Stimulated activated CD4-positive, alpha-beta T cell treated with anti-CD3 and anti-CD28 coated beads, Interleukin-4, amount 100 ng/mL, for 48 hours (primary cell): ENCODE results near the gene C10orf90.

ENCODE experiments used
- DNase-seq, 2 donors: peaks; one replicate each; pipeline ENCODE4 v3.0.0-alpha.2; 2020; ENCODE audit warnings: low read depth in 2 of 2

C10orf90 gene

GRCh38 chr10:126670056-126670894 lies at the start of gene C10orf90:
C10orf90 (minus strand) TSS chr10:126670693; CDS start chr10:126670480, 213 bp downstream.
- DNase-seq, result no peak

DNA sequence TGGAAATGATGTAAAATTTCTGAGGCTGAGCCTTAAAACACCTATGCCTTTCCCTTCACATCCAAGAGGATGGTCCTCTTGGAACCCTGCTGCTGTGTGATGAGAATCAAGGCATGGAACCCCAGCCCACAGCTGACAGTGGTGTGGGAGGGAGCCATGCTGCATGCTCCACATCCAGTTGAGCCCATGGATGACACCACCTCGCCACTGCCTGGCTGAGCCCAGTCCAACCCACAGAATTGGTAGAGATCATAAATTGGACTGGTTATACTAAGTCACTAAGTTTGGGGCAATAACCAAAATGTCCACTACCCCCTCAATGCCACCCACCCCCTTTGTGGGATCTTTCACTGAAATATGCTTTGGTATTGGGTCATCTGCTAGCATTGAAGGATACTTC lies 45.9 kb upstream of the C10orf90 start:
- DNase-seq, result no peak

- DNase-seq, result no peak
Measured at GRCh38 chr10:126713594-126713993, 43.1 kb upstream of the C10orf90 start.

GRCh38 chr10:126712681-126713080 lies 42.2 kb upstream of the C10orf90 start:
- DNase-seq, result no peak

- no peak for DNase-seq
Measured at GRCh38 chr10:126705951-126706565, 35.6 kb upstream of the C10orf90 start.

DNA sequence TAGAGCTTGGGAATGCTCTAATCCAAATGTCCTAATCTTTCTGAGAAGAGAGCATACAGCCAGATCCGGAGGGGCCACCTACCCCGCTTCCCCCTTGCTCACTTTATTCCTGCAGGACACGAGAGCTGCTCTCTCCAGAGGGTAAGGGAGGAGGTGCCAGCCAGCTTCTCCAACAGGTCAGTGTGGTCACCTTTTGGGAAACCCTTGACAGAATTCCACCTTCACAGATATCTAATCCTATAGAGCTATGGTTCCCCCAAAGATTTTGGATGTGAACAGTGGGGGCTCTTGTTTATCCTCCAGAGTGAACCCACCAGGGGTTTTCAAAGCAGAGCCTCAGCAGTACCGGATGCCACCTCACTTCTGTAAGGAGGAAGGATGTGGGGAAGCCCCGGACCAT lies 34.6 kb upstream of the C10orf90 start:
- no peak for DNase-seq

- DNase-seq, result no peak
Measured at GRCh38 chr10:126704649-126705048, 34.2 kb upstream of the C10orf90 start.

DNA sequence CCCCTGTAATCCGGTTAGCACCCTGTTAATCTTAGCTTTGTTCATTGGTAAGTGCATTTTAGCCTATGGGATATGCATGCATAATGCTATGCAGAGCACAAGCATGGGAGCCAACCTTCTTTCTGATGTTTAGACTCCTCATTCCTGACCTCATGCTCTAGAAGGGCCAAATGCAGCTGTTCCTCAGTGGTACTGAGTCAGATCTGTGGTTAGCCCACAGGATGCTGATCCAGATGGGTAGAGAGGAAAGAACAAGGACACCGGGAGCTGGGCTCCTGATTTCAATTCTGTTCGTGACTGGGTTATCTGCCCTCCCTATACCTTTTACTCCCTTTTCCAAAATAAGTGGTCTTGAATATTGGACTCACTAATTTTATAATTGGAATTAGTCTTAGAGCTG lies 31.7 kb upstream of the C10orf90 start:
- DNase-seq, result no peak

GRCh38 chr10:126701526-126701925 lies 31.0 kb upstream of the C10orf90 start:
- DNase-seq, result no peak

DNA sequence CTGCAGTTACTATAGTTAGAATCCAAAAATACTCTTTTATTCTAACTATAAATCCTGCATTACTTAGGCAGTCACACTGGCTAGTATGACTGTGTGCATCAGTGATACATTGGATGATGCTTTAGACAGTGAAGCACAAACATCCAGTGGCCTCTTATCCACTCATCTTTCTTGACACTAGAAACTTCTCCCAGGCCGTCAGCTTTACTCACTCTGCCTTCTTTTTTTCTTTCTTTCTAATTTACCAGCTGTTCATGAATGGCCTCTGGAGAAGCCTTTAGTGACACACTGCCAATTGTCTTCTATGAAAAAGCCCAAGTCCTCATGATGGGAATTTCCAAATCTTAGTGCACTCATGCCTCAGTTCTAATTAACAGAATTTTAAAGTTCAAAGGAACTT lies 26.2 kb upstream of the C10orf90 start:
- DNase-seq, result no peak

- DNase-seq, result no peak
Measured at GRCh38 chr10:126691456-126691855, 21.0 kb upstream of the C10orf90 start.

GRCh38 chr10:126690534-126690933 lies 20.0 kb upstream of the C10orf90 start:
- no peak for DNase-seq

DNA sequence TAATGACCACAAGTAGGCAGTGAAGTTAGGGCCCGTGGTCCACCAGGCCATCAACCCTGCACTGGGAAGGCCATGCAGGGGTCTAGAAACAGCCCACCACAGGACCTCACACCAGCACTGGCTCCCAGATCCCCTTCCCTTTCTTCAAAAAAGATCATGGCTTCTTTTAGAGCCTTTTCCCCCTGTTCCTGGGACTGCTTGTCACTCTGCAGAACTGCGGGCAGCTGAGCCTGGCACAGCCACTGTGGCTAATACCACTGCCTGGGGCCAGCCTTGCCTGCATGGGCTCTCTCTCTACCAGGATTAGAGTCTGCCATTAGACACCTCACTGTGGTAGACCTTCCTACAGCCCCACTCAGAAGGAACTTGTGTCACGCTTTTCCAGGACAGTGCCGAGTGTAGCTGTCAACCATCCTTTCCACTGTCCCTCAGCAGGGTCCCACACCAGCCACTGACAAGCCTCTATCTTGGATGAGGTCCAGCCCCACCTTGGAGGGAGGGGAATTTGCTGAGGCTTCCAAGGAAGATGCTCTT lies 19.0 kb upstream of the C10orf90 start:
- no peak for DNase-seq

DNA sequence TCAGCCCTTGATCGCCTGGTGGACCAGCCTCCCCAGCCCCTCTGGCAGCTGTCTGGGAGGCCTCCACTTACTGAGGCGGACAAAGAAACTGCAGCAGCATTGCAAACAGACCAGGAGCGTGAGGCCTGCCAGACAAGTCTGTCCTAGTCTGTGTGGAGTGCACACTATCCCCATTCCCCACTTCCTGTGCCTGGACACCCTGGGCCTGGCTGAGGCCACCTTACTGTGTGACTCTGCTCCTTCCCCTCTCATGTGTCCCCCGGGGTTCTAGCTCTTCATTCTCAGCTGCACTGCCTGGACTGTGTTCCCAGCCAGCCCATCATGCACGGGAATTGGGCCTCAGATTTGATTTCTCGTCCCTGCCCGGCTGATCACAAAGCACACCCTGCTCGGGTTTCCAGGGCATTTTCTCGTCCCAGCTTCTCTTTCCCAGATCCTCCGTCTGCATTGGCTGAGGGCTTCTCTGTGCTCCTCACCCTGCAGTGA lies 16.7 kb upstream of the C10orf90 start:
- no peak for DNase-seq

GRCh38 chr10:126686719-126687118 lies 16.2 kb upstream of the C10orf90 start:
- no peak for DNase-seq

GRCh38 chr10:126686268-126686667 lies 15.8 kb upstream of the C10orf90 start:
- DNase-seq, result no peak

DNA sequence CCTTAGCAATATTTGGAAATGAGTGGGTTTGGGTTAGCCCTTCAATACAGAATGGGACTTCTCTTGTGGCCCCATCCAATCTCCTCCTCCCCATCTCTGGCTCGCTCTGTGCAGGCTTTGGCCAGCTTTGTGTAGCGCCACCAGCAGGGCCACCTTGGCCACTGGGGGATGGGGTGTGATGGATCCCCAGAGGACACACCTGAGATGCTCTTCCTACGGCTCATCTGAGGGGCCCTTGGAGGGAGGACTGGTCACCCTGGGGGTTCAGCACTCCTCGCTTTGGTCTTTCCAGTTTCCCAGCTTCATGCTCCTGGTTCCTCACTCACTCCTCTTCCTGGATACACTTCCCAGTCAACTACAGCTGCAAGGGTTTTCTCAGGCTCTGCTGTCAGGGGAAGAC lies 15.3 kb upstream of the C10orf90 start:
- DNase-seq, result no peak

- DNase-seq, result no peak
Measured at GRCh38 chr10:126684171-126684745, 13.8 kb upstream of the C10orf90 start.

- no peak for DNase-seq
Measured at GRCh38 chr10:126683466-126683865, 13.0 kb upstream of the C10orf90 start.

GRCh38 chr10:126675656-126676438 lies 5.4 kb upstream of the C10orf90 start:
- DNase-seq, result no peak

- no peak for DNase-seq
Measured at GRCh38 chr10:126674741-126675515, 4.4 kb upstream of the C10orf90 start.
